GM12878 (cell line): Measurements from ENCODE around the gene CFHR4. TPM values are rescaled to one million over a fixed set of nuclear protein-coding genes. Genes with fewer than 3 reads are reported as not detected.

ENCODE experiments used
- ATAC-seq: fragments of 200-7000 bp; cut with Tn5 transposase; 3 replicates; pipeline ENCODE4 v1.9.1; 2020; ENCODE audit warnings: mild to moderate bottlenecking, moderate library complexity
- BruUV-seq: library from RNA; stranded (reverse); fragments of 400-500 nt; replicated peaks from 2 replicates; lab custom pipeline; 2021; lab: Mats Ljungman, UMichigan
- CTCF ChIA-PET: fragments of 300-600 bp; sonication (Branson Sonifier 250); formaldehyde crosslinking; extraction: SDS; loops from one replicate; lab custom pipeline; 2021; ENCODE audit warnings: inconsistent platforms; lab: Yijun Ruan, JAX
- POLR2A ChIA-PET: fragments of 350-600 bp; formaldehyde crosslinking; extraction: SDS; loops from one replicate; lab custom pipeline; 2021; ENCODE audit warnings: inconsistent platforms; lab: Charles Lee
- RAD21 ChIA-PET: fragments of 300-600 bp; sonication (Branson Sonifier 250); formaldehyde crosslinking; loops from one replicate; lab custom pipeline; 2023; ENCODE audit warnings: antibody characterized with exemption; ENCODE audit not compliant: unreplicated experiment; lab: Charles Lee
- SMC1A ChIA-PET: fragments of 300-600 bp; sonication (Branson Sonifier 250); formaldehyde crosslinking; loops from one replicate; lab custom pipeline; 2023; ENCODE audit not compliant: unreplicated experiment, uncharacterized antibody; lab: Charles Lee
- DNase-seq: peaks from one replicate; pipeline ENCODE4 v3.0.0-alpha.2; 2011; ENCODE audit warnings: low read depth, low spot score
- FAIRE-seq: peaks from 3 replicates; lab custom pipeline; 2011; peaks lifted over from hg19 to GRCh38; lab: Jason Lieb, UNC
- H2AFZ ChIP-seq: 2 replicates; pipeline ENCODE4 v1.6.0; 2011; ENCODE audit warnings: low read depth, low read length, control low read depth; ENCODE audit not compliant: control insufficient read depth
- H3K27ac ChIP-seq: 2 replicates; pipeline ENCODE4 v1.5.1; 2011; ENCODE audit warnings: control low read depth; ENCODE audit not compliant: control insufficient read depth, insufficient read depth
- H3K27me3 ChIP-seq, 2 experiments: replicated peaks in 1 of 2; 2 replicates each; pipeline versions ENCODE4 v1.6.0 to v1.6.1; 2011; ENCODE audit warnings: low read length in 1 of 2; ENCODE audit not compliant: control insufficient read depth in 2 of 2, insufficient read depth in 2 of 2
- H3K36me3 ChIP-seq, 2 experiments: 2 replicates each; pipeline ENCODE4 v1.5.1; 2011; ENCODE audit warnings: low read length in 1 of 2; ENCODE audit not compliant: control insufficient read depth in 2 of 2, insufficient read depth in 2 of 2
- H3K4me1 ChIP-seq: 2 replicates; pipeline ENCODE4 v1.6.1; 2011; ENCODE audit warnings: mild to moderate bottlenecking, low read length, moderate library complexity, mixed read lengths; ENCODE audit not compliant: control insufficient read depth, insufficient read depth
- H3K4me2 ChIP-seq: 2 replicates; pipeline ENCODE4 v1.6.0; 2011; ENCODE audit warnings: control low read depth; ENCODE audit not compliant: control insufficient read depth, insufficient read depth
- H3K4me3 ChIP-seq: fragments of 200-600 bp; sonication (generic); 2 replicates; pipeline ENCODE4 v1.5.1; 2016
- H3K79me2 ChIP-seq: 2 replicates; pipeline ENCODE4 v1.6.0; 2011; ENCODE audit warnings: low read length; ENCODE audit not compliant: control insufficient read depth, insufficient read depth
- H3K9ac ChIP-seq: 2 replicates; pipeline ENCODE4 v1.8.0; 2011; ENCODE audit warnings: low read length, control low read depth, mixed read lengths; ENCODE audit not compliant: control insufficient read depth, insufficient read depth
- H3K9me3 ChIP-seq: replicated peaks from 3 replicates; pipeline ENCODE4 v1.5.1; 2011; ENCODE audit warnings: mild to moderate bottlenecking, low read length; ENCODE audit not compliant: control insufficient read depth, insufficient read depth
- H4K20me1 ChIP-seq: 2 replicates; pipeline ENCODE4 v1.6.0; 2011; ENCODE audit not compliant: control insufficient read depth, insufficient read depth
- ASH2L ChIP-seq: fragments of 300-600, 200-600 bp; sonication (generic); IDR thresholded peaks from 2 replicates; pipeline ENCODE4 v1.6.1; 2017; ENCODE audit warnings: low read depth, mild to moderate bottlenecking, borderline replicate concordance
- CBFB ChIP-seq: IDR thresholded peaks from 2 replicates; pipeline ENCODE4 v1.6.1; 2016; ENCODE audit warnings: antibody characterized with exemption, low read depth
- CEBPB ChIP-seq, 2 experiments: fragments of 150-350 bp in 1 of 2; IDR thresholded peaks; 2 replicates each; pipeline ENCODE4 v1.6.1; 2012 to 2014; ENCODE audit warnings: low read depth in 2 of 2, low read length in 2 of 2, borderline replicate concordance in 1 of 2, inconsistent platforms in 1 of 2
- CREB1 ChIP-seq: IDR thresholded peaks from 2 replicates; pipeline ENCODE4 v1.6.1; 2012; ENCODE audit warnings: low read depth, mild to moderate bottlenecking, inconsistent platforms
- EP300 ChIP-seq, 2 experiments: fragments of 150-350 bp in 1 of 2; IDR thresholded peaks; 2 replicates each; pipeline ENCODE4 v1.6.1; 2011 to 2012; ENCODE audit warnings: low read depth in 2 of 2, low read length in 2 of 2, borderline replicate concordance in 1 of 2, improper control_type of control experiment in 1 of 2, inconsistent platforms in 1 of 2; ENCODE audit not compliant: control insufficient read depth in 1 of 2
- EZH2 ChIP-seq: IDR thresholded peaks from 2 replicates; pipeline ENCODE4 v1.6.1; 2012; ENCODE audit warnings: low read depth, mild to moderate bottlenecking, control low read depth, inconsistent platforms, low read length, borderline replicate concordance; ENCODE audit not compliant: control insufficient read depth
- FOXK2 ChIP-seq: fragments of 450-650 bp; IDR thresholded peaks from 2 replicates; pipeline ENCODE4 v1.6.1; 2017; ENCODE audit warnings: mild to moderate bottlenecking, moderate library complexity
- FOXM1 ChIP-seq: IDR thresholded peaks from 2 replicates; pipeline ENCODE4 v1.6.1; 2012; ENCODE audit warnings: low read depth, mild to moderate bottlenecking, inconsistent platforms, low read length, moderate library complexity
- IRF4 ChIP-seq: IDR thresholded peaks from 2 replicates; pipeline ENCODE4 v1.6.1; 2011; ENCODE audit warnings: low read depth, low read length
- NBN ChIP-seq: fragments of 450-650 bp; IDR thresholded peaks from 2 replicates; pipeline ENCODE4 v1.6.1; 2016
- PML ChIP-seq: IDR thresholded peaks from 2 replicates; pipeline ENCODE4 v1.6.1; 2012; ENCODE audit warnings: low read length, inconsistent platforms
- RB1 ChIP-seq: fragments of 450-650 bp; formaldehyde crosslinking; IDR thresholded peaks from 2 replicates; pipeline ENCODE4 v1.6.1; 2017; ENCODE audit warnings: mild to moderate bottlenecking, borderline replicate concordance
- SMAD1 ChIP-seq: fragments of 450-650 bp; IDR thresholded peaks from 2 replicates; pipeline ENCODE4 v1.6.1; 2018; ENCODE audit warnings: mild to moderate bottlenecking, low read depth; ENCODE audit not compliant: partially characterized antibody
- SMAD5 ChIP-seq: IDR thresholded peaks from 2 replicates; pipeline ENCODE4 v1.6.1; 2016; ENCODE audit warnings: antibody characterized with exemption, low read depth
- SMARCA5 ChIP-seq: fragments of 450-650 bp; IDR thresholded peaks from 2 replicates; pipeline ENCODE4 v1.6.1; 2017; ENCODE audit warnings: mild to moderate bottlenecking
- SP1 ChIP-seq: IDR thresholded peaks from one replicate; pipeline ENCODE4 v1.6.1; 2011; ENCODE audit warnings: low read depth, low read length
- TCF3 ChIP-seq: IDR thresholded peaks from 2 replicates; pipeline ENCODE4 v1.6.1; 2012; ENCODE audit warnings: low read depth, mild to moderate bottlenecking, low read length, borderline replicate concordance; ENCODE audit not compliant: insufficient read depth
- ZNF207 ChIP-seq: fragments of 450-650 bp; IDR thresholded peaks from 2 replicates; pipeline ENCODE4 v1.6.1; 2014; ENCODE audit warnings: antibody characterized with exemption, mild to moderate bottlenecking, borderline replicate concordance
- ZNF687 ChIP-seq: fragments of 450-650 bp; IDR thresholded peaks from 2 replicates; pipeline ENCODE4 v1.6.1; 2017; ENCODE audit warnings: mild to moderate bottlenecking, moderate library complexity
- ZSCAN29 ChIP-seq: fragments of 450-650 bp; IDR thresholded peaks from 2 replicates; pipeline ENCODE4 v1.6.1; 2017; ENCODE audit warnings: mild to moderate bottlenecking, moderate library complexity
- WGBS: methylation state at CpG from one replicate; pipeline ENCODE4 v1.1.6; 2016; ENCODE audit warnings: low lambda C conversion rate; ENCODE audit not compliant: insufficient replicate concordance, insufficient coverage; ENCODE audit errors: missing lambda C conversion rate; 5-methylcytosine and 5-hydroxymethylcytosine counted together
- in situ Hi-C: fragments of 300-500 bp; cut with MboI; formaldehyde crosslinking; loops from 9 replicates; pipeline ENCODE4 v1.14.3; 2018; ENCODE audit warnings: mixed read lengths
- intact Hi-C: fragments of 100-400 bp; cut with micrococcal nuclease; formaldehyde crosslinking; loops from one replicate; pipeline ENCODE4 v1.14.2; 2022; ENCODE audit not compliant: unreplicated experiment
- polyA plus RNA-seq, 11 experiments: library from polyadenylated mRNA; depleted of rRNA in 4 of 11; unstranded in 6 of 11; stranded (reverse) in 5 of 11; fragments of >200 nt; fragmentation: Nextera tagmentation in 4 of 11; fragmentation: Illumina TruSeq in 1 of 11; extraction: Ambion mirVana in 4 of 11; extraction: Trizol in 1 of 11; gene quantifications; 1 replicate in 1 of 11; 2 replicates in 10 of 11; pipeline versions ENCODE4 v1.2.1 to v1.2.3, GENCODE V29; 2011 to 2016; ENCODE audit warnings: inconsistent platforms in 2 of 11, missing spikeins in 2 of 11, low read depth in 1 of 11
- total RNA-seq, 4 experiments: library from RNA; depleted of rRNA in 3 of 4; stranded (reverse); fragments of >200 nt in 3 of 4; fragmentation: Illumina TruSeq in 1 of 4; extraction: Trizol in 1 of 4; gene quantifications; 2 replicates each; pipeline versions ENCODE4 v1.2.1 to v1.2.3, GENCODE V29; 2013 to 2021

The CFHR4 gene
- total and polyA plus RNA-seq, 10 of the 15 experiments (the other 5 are each of a cell fraction or from before 2014, with no cell fraction given): not detected

- SMC1A ChIA-PET: no interaction called here
- TF ChIP-seq IRF4: no peak
- no peak for TF ChIP-seq CEBPB (IDR thresholded peaks at IDR 0.05; ENCODE audit: borderline replicate concordance in 1 of 2, low read depth in 2 of 2, low read length in 2 of 2)
- no peak for TF ChIP-seq CREB1
- no peak for TF ChIP-seq FOXM1
- TF ChIP-seq EP300 (IDR thresholded peaks at IDR 0.05; ENCODE audit: borderline replicate concordance in 1 of 2, control insufficient read depth in 1 of 2, low read depth in 2 of 2, low read length in 2 of 2): no peak
- TF ChIP-seq SMARCA5: no peak
- TF ChIP-seq SMAD1: no peak
- TF ChIP-seq EZH2: no peak
- no peak for TF ChIP-seq CBFB
- no peak for TF ChIP-seq FOXK2
- TF ChIP-seq RB1: no peak
- TF ChIP-seq ZNF687: no peak
- no peak for TF ChIP-seq SMAD5
- TF ChIP-seq TCF3: no peak
- no peak for TF ChIP-seq NBN
- no peak for TF ChIP-seq PML
- TF ChIP-seq ZNF207: no peak
- no peak for TF ChIP-seq ASH2L
- no peak for TF ChIP-seq SP1
- TF ChIP-seq ZSCAN29: no peak
- no peaks in the 10 kb centered on the region for H3K79me2 ChIP-seq
- ATAC-seq (no peak), DNase-seq (no peak), FAIRE-seq (no peak)
- no peaks in the 10 kb centered on the region for H3K36me3 ChIP-seq
- no peaks in the 10 kb centered on the region for H4K20me1 ChIP-seq
- no peak overlapping the region for H2AFZ ChIP-seq
- H3K4me3 ChIP-seq: no peak overlapping the region
- no peaks in the 10 kb centered on the region for H3K9me3 ChIP-seq
- H3K4me1 ChIP-seq: no peaks in the 10 kb centered on the region
- H3K27me3 ChIP-seq: no peaks in the 10 kb centered on the region
- RAD21 ChIA-PET: no interaction called here
- in situ Hi-C loops (no loop called here), intact Hi-C loops (no loop called here)
- no peak overlapping the region for H3K4me2 ChIP-seq
- POLR2A ChIA-PET: no interaction called here
- CTCF ChIA-PET: no interaction called here
- BruUV-seq: no TSS peak
- no peak overlapping the region for H3K27ac ChIP-seq
- no peak overlapping the region for H3K9ac ChIP-seq
- WGBS: 0% methylated on average over 2 of the region's 2 CpGs
These were observed 26.4 kb upstream of the CFHR4 start for GRCh38 chr1:196861429-196861828.
